Measurements from ENCODE around the gene RAB3C.

DNA sequence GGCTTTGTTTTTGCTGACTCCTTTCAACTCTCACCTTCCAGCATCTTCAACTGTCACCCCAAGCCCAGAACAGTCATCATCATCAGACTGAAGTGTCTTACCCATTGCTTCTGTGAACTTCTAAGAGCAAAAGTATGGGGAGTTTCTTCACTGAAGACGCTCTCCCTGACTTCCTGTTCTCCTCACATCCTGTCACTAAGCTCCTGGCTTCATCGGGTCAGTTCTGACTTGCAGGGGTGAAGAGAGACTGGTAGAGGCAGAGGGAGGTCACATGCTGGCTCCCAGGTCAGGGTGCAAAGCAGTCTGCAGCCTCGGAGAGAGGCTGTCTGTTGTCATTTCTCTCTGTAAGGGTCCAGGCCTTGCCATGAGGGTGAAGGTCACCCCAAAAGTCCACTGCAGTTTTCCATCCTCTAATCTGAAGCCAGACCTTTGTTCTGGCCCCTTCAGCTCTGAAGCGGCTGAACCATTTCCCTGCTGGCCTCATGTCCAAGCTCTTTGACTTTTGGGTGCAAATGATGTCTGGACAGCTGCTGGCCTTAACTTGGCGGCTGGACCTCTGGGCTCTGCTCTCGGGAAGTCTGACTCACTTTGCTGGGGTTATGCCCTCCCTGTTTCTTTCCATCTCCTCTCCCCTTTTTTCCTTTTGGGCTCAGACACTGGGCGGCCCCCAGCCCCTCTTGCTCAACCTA, 305.0 kb downstream of the RAB3C start:
- TF ChIP-seq, protein P1, sequence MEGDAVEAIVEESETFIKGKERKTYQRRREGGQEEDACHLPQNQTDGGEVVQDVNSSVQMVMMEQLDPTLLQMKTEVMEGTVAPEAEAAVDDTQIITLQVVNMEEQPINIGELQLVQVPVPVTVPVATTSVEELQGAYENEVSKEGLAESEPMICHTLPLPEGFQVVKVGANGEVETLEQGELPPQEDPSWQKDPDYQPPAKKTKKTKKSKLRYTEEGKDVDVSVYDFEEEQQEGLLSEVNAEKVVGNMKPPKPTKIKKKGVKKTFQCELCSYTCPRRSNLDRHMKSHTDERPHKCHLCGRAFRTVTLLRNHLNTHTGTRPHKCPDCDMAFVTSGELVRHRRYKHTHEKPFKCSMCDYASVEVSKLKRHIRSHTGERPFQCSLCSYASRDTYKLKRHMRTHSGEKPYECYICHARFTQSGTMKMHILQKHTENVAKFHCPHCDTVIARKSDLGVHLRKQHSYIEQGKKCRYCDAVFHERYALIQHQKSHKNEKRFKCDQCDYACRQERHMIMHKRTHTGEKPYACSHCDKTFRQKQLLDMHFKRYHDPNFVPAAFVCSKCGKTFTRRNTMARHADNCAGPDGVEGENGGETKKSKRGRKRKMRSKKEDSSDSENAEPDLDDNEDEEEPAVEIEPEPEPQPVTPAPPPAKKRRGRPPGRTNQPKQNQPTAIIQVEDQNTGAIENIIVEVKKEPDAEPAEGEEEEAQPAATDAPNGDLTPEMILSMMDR (IDR thresholded peaks at IDR 0.05; ENCODE audit: low read length), result no peak
- no peak for TF ChIP-seq EZH2 (optimal IDR thresholded peaks at IDR 0.05; ENCODE audit: low read depth, low read length)
